CD4-positive, alpha-beta T cell treated with Interleukin-12 subunit alpha and Interleukin-12 subunit beta, for 1 hour (primary cell): ENCODE results near the gene GNL3L.
A peak's percentile ranks its signal among the peaks of the same experiment; 100 is the strongest.
"Not testable (repeated sequence)": the region's sequence is repeated elsewhere in the genome, so short reads cannot be mapped to it uniquely, and the experiment has no call there.

ENCODE experiments used
- DNase-seq: peaks from one replicate; pipeline ENCODE4 v3.0.0-alpha.2; 2020

The GNL3L gene, protein sequence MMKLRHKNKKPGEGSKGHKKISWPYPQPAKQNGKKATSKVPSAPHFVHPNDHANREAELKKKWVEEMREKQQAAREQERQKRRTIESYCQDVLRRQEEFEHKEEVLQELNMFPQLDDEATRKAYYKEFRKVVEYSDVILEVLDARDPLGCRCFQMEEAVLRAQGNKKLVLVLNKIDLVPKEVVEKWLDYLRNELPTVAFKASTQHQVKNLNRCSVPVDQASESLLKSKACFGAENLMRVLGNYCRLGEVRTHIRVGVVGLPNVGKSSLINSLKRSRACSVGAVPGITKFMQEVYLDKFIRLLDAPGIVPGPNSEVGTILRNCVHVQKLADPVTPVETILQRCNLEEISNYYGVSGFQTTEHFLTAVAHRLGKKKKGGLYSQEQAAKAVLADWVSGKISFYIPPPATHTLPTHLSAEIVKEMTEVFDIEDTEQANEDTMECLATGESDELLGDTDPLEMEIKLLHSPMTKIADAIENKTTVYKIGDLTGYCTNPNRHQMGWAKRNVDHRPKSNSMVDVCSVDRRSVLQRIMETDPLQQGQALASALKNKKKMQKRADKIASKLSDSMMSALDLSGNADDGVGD

DNA sequence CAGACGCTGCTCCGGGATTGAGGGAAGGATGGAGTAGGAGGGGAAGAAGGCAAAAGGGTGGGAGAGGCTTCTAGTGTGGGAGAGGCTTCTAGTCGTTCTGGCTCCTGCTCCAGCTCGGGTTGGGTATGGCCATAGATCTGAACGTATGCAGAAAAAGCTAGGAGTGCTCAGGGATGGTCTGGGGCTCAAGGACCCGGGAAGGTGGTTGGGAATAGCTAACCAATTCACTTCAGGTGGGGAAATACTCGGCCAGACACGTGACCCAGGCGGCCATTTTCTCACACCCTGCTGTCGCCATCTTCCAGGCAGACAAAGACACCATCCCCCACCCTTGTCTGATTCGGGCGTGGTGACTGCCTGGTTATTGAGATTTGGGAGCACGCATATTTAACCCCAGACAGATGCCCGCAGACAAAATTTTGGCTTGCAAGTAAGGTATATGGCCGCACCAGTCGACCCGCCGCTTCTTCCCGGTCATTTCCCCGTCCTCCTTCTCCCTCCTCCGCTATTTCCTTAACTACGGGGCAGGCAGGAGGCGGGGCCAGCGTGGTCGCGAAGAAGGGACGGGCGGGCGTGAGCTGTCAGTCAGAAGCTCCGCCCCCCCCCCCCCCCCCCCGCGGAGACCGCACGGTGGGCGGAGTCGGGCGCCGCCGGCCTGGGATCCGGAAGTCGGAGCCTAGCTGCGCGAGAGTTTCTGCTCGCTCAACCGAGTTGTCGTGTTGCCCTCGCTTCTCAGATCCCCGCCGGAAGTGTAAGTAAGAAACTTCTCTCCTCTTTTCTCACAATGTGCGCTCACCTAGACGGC, at the start of gene GNL3L:
GNL3L (plus strand) TSS at position 668 of the 805 bp plus-strand sequence. CDS start 2,348 bp downstream, outside the sequence.
- DNase-seq: peak; percentile 87

DNA sequence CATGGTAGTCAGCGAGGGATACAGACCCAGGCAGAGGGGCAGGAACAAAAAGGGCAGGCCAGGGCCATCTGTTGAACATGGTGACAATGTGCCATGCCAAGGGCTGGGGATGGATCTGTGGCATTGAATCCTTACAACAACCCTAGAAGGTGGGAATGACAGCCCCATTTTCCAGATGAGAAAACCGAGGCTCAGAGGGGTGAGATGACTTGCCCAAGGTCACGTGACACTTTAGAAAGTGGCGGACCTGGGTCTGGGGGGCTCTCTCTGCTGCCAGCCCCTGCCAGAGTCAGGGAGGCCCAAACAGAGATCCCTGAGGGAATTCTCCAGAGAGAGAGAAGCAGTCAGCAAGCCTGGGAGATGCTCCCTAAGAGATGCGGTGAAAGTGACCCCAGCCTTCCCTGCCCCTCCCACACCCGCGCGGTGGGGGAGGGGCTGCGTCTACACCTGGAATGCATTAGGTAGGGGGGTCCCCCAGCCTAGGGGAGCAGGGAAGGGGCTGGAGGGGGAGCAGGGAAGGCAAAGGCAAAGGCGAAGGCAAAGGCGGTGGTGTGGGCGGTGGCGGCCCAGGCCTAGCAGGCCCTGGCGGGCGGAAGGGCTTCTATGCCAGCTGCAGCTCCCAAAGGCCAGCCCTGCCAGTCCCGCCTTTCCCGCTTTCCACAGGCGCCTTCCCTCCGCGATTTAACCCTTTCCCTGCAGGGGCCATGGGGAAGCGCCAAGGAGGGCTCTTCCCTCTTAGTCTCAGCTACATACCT, 47.0 kb upstream of the GNL3L start:
- DNase-seq: no peak

DNA sequence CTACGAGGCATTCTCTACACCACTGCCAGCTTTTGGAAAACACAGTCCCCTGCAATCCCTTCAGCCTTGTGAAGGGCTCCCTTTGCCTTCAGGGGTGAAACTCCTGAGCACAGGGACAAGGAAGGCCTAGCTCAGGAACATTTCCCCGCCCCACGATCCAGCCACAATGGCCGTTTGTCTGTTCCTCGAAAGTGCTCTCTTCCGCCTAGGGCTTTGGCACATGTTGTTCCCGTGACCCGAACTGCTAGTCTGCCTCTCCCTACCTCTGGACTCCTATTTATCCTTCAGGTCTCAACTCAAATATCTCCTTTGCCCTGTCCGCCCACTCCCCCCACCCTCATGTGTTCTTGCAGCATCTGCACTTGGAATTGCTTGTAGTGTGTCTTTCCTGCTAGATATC, 46.1 kb upstream of the GNL3L start:
- no peak for DNase-seq

DNA sequence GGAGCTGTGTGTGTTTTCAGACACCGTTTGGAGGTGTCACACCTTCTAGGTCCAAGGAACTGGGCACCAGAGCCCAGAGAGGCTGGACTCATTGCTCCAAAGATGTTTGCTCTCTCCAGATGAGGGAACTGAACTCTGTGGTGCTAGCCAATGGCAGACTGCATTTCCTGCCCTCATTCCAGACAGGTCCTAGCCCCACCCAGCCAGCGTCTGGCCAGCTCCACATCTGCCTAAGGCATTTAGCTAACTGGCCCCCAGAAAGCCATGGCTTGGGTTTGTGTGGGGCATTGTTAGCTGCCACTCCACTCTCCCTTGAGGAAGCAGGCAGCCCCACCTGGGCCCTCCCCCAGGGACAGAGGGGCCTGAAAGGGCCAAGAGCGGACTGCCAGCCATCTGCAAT, 45.4 kb upstream of the GNL3L start:
- no peak for DNase-seq

DNA sequence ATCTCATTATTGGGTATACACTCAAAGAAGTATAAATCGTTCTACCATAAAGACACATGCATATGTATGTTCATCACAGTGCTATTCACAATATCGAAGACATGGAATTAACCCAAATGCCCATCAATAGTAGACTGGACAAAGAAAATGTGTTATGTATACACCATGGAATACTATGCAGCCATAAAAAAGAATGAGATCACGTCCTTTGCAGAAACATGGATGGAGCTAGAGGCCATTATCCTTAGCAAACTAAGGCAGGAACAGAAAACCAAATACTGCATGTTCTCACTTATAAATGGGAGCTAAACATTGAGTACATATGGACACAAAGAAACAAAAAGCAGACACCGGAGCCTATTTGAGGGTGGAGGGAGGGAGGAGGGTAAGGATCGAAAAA, 40.2 kb upstream of the GNL3L start:
- not testable (repeated sequence) for DNase-seq

DNA sequence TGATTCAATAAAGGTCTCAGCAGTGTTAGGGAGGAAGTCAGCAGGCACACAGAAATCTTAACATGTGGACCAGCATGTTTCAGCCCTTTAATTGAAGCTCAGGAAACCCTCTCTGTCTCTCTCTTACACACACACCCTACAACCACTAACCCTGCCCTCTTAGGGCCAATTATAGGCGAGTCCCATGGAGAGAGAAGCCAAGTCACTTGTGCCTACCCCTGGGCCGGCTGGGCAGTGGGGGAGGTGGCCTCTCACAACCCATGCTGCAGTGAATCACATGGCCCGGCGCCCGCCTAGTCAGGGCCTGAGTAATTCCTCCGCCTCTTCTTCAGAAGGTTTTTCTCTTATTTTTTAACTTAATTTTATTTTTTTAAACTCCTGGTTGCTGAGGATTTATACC, 37.7 kb upstream of the GNL3L start:
- no peak for DNase-seq

DNA sequence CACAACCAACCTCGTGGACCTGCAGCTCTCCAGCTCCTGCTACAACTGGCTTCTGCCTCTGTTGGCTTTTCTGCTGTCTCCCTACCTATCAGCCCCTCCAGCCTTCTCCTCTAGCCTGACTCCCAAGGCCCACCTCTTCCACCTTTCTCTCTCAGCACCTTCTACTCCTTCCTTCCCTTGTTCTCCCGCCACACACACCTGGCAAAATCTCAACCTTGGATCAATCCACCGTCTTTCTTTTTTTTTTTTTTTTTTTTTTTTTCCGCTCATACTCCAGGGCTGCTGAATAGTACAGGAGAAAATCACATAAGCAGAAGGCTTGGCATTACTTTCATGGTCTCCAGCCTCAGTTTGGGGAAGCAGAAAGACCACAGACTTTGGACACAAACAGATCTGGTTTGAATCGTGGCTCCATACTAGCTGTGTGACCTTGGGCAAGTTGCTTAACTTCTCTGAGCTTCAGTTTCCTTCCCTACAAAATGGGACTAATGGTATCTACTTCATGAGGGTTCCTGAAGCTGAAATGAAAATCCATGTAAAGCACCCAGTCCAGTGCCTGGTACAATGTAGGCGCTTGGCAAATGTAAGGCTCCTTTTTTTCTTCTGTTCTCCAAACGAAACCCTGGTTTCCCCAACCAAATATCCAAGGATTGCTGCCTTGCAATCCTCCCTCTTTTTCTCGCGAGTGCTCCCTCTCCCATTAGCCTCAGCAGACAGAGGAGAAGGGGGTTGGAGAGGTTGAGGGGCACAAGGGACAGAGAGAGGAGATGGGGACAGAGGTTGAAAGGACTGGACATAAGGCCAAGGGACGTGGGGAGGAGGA, 35.6 kb upstream of the GNL3L start:
- no peak for DNase-seq

DNA sequence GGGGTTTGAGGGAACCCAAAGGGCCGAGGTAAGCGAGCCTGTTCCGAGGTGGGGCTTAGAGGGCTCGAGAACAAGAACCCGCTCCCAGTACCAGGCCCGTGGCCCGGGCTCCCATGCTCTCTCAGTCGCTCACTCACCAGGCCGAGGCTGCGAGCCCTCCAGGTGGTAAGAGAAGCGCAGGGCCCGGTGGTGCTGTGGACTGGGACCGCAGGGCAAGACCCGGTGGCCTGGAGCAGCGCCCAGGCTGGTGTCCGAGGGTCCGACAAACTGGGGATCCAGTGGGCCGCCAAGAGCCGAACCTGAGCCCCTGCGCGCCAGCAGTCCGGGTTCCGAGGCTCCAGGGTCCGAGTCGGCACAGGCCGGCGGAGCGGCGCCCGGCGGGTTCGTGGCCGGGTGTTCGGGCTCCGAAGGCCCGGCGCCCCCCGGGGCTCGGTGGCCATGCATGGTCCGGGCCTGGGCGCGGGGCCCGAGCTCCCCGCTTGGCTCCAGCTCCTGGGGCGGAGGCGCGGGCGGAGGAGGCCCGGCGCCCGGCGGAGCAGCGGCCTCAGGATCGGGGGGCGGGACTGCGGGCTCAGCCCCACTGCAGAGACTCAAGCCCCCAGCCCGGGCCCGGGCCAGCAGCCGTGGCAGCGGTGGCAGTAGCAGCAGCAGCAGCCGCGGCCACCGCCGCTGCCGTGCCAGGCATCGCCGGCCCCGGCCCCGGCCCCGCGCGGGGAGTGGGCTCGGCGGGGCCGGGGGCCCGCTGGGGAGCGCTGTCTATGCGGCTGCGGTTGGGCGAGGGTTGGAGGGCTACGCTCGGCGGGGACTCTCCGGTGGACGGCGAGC, 34.8 kb upstream of the GNL3L start:
- DNase-seq: no peak

DNA sequence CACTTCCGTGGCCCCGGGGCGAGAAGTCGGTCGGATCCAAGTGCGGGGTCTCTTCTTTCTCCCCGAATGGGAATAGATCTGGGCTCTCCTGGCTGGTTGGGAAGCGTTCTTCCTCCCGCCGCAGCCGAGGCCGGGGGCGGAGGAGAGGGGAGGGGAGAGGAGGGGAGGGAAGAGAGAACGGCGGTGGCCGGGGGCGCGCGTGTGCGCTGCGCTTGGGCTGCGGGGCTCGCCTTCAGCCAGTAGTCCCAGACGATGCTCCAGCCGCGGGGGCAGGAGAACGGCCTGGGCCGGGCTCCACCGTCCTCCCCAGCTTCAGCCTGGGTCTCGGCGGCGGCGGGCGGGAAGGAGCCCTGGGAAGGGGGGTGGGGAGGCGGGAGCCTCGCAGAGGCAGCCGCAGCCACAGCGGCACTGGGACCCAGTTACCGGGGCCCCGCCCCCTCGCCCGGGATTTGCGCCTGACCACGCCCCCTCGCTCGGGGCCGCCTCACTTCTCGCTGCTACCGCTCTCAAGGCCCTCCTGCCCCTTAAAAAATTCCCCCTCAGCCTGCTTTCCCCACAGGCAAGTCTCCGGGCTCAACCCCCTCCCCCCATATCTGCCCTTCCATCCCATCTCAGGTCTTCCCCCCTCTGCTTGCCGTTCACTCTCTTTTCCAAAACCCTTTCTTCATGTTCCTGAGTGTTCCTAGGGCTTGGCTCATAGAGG, 34.1 kb upstream of the GNL3L start, which contains the start of gene FGD1:
FGD1 (minus strand) TSS at position 421 of the 703 bp plus-strand sequence. CDS start 802 bp downstream, outside the sequence.
- DNase-seq: peak; percentile 47

DNA sequence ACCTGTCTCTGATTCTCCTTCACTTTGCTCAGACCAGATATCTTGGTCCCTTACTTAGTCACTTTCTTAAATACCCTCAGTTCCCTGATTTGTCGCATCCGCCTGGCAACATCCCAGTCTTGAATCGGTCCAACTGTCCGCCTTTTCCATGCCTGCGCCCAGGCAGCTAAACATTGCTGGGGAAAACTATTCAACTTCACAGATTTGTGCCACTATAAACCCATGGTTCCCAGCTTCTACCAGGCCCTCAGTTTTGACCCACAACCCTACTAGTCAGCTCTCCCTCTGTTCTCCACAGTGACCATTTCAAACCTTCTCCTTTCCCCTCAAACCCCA, 33.5 kb upstream of the GNL3L start:
- DNase-seq: no peak

DNA sequence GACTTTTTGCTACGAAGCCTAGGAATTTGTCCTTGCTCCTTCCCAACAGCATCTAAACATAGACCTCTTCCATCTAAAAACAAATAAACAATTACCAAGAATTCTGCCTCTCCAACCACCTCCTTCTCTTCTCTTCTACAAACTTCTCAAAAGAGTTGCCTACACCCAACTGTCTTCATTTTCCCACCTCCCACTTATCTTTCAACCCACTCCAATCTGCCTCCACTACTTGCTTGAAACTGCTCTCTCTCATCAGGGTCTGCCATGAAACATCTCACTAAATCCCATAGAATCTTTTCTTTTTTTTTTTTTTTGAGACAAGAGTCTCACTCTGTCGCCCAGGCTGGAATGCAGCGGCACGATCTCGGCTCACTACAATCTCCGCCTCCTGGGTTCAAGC, 33.1 kb upstream of the GNL3L start:
- DNase-seq: no peak

DNA sequence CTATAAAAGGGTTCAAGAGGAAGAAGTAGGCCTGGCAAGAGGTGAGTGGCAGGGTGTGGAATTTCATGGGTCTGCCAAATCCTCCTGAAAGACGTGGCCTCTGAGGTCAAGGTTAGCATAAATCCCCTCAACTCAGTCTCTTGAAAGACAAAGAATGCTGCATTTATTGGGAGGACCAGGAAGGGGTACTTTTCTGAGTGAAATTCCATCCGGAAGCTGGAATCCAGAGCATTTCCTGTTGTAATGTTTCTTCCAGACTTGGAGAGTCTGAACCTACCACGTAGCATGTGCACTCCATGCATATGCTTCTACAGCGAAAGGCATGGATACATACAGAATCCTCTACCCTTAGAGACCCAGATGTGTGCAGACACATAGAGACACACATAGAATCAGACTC, 20.6 kb upstream of the GNL3L start:
- no peak for DNase-seq

DNA sequence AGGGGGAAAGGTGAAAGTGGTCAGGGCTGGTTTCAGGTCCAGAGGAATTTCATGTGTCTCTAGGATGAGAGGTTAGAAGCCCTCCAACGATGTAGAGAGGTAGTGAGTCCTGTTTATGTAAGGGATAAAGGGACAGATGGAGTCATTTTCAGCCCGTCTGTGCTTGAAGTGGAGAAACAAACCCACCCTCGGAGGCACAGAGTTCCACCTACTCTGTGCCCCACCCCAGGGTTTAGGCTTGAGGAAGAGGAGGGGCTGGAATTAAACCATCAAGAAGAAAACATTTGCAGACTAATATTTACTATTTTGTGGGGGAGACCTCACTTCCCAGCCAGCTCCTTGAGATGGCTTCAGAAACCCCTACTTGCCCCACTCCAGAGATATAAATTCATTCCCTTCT, 868 bp upstream of the GNL3L start:
- DNase-seq: no peak

DNA sequence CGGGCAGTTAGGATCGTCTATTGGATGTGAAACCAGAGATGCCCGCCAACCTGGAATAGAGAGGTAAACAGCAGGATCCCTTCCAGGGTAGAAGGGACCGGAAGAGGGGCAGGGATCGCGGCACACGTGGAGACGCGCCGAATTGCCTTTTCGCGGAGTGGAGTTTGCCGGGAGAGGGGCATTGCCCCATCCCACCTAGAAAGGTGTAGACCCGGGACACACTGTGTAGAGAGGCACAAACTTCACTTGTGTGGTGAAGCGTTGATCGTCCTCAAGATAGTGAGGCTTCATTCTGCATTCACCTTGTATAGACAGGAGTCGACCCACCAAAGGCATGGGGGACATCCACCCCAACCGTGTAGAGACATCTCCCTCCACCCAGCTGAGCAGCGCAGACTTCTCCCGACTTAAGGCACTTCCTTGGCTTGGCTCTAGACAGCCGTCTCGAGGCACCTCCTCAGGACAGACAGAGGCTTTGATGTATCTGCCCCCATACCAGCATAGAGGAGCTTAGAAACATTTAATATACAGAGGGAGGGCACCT, 410 bp downstream of the GNL3L start:
- DNase-seq: peak; percentile 13

DNA sequence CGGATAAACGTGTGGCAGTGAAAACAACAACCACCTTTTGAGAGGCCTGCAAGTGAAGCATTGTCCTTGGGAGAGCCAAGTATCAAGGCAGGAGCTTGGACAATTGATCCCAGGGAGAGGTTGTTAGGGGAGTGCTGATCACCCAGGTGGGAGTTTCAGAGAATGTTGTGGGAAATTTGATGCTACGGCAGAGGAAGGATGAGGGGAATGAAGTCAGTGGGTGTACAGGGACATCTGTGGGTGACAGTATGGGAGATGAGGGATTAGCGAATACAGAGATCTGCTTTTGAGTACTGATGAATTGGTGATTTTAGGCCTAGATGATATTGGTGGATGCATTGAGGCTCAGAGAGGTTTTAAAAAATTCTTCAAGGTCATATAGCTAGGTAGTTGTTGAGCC, 4.3 kb downstream of the GNL3L start:
- DNase-seq: no peak

DNA sequence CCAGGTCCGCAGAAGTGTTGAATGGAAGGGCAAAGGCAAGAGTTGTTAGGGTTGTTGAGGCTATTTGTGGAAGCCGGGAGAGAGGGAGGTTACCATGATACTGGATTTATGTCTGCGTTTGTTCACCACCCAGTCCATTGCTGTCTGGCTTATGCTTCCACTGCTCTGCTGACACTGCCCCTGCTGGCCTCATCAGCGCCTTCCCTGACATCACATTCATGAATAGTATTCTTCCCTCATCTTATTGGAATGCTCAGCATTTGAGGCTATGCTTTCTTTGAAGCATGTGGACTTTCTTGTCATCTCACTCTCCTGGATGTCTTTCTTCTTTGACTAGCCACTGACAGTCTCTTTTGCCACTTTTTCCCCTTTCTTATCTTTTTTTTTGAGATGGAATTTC, 10.3 kb downstream of the GNL3L start:
- DNase-seq: no peak

DNA sequence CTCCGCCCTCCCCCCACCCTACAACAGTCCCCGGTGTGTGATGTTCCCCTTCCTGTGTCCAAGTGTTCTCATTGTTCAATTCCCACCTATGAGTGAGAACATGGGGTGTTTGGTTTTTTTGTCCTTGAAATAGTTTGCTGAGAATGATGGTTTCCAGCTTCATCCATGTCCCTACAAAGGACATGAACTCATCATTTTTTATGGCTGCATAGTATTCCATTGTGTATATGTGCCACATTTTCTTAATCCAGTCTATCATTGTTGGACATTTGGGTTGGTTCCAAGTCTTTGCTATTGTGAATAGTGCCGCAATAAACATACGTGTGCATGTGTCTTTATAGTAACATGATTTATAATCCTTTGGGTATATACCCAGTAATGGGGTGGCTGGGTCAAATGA, 12.2 kb downstream of the GNL3L start:
- DNase-seq: not testable (repeated sequence)

DNA sequence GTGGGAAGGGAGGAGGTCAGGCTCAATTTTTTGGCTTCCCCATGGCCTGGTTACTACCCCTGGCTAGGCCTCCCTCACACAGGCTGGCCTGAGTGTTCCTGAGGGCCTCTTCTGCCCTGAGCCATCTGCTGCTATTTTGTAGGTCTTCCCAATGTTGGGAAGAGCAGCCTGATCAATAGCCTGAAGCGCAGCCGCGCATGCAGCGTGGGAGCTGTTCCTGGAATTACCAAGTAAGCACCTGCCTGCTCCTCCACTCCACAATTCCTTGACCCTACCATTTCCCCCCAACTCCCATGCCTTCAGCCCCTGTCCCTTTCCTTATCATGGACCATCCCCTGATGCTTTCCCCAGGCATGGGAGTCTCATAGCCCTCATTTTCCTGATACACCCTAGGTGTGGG, 20.8 kb downstream of the GNL3L start:
- no peak for DNase-seq

DNA sequence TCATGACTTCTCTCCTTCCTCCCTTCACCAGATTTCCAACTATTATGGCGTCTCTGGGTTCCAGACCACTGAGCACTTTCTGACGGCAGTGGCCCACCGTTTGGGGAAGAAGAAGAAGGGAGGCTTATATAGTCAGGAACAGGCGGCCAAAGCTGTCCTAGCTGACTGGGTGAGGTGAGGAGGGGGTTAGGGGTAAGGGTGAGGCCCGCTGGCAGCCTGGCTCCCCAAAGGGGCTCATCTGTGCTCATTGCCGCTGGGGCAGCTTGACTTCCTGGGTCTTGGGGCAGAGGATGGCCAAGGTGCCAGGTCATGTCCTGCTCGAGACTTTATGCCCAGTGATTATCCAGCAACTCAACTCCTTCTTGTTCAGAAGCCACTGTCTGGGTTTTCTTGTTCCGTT, 21.8 kb downstream of the GNL3L start:
- DNase-seq: no peak

DNA sequence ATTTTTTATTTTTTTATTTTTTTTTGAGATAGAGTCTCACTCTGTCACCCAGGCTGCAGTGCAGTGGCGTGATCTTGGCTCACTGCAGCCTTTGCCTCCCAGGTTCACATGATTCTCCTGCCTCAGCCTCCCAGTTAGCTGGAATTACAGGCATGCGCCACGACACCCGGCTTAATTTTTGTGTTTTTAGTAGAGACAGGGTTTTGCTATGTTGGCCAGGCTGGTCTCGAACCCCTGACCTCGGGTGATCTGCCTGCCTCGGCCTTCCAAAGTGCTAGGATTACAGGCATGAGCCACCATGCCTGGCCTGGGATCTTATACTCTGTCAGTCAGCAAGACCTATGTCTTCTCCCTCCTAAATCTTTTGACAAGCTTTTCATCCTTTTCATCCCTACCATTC, 25.0 kb downstream of the GNL3L start:
- not testable (repeated sequence) for DNase-seq
